IMR-90 (cell line): ENCODE results near the gene FMN1. TPM values are rescaled to one million over a fixed set of nuclear protein-coding genes. Genes with fewer than 3 reads are reported as not detected.

ENCODE experiments used
- ATAC-seq: fragments of 200-7000 bp; cut with Tn5 transposase; 2 replicates; pipeline ENCODE4 v1.9.1; 2020; ENCODE audit warnings: low read depth, mild to moderate bottlenecking, moderate library complexity
- BruUV-seq: library from RNA; stranded (reverse); fragments of 400-500 nt; replicated peaks from 2 replicates; lab custom pipeline; 2021; lab: Mats Ljungman, UMichigan
- CTCF ChIA-PET: fragments of 300-600 bp; formaldehyde crosslinking; extraction: SDS; loops from one replicate; lab custom pipeline; 2021; ENCODE audit warnings: antibody characterized with exemption; lab: Yijun Ruan, JAX
- POLR2A ChIA-PET: fragments of 300-600 bp; sonication (Branson Sonifier 250); formaldehyde crosslinking; loops from one replicate; lab custom pipeline; 2022; ENCODE audit warnings: antibody characterized with exemption; ENCODE audit not compliant: unreplicated experiment; lab: Charles Lee
- DNase-seq: peaks from one replicate; pipeline ENCODE4 v3.0.0; 2013
- H2AFZ ChIP-seq: replicated peaks from 2 replicates; pipeline ENCODE3; 2013; ENCODE audit warnings: low read length, mild to moderate bottlenecking; ENCODE audit not compliant: poor library complexity
- H2AK5ac ChIP-seq: 2 replicates; pipeline ENCODE4 v1.6.1; 2013; ENCODE audit warnings: low read depth, low read length, inconsistent platforms
- H2AK9ac ChIP-seq: replicated peaks from 2 replicates; pipeline ENCODE3; 2013; ENCODE audit warnings: mild to moderate bottlenecking, low read depth, low read length, moderate library complexity; ENCODE audit not compliant: poor library complexity
- H2BK120ac ChIP-seq: 2 replicates; pipeline ENCODE4 v1.6.1; 2013; ENCODE audit warnings: low read depth, low read length, inconsistent platforms
- H2BK15ac ChIP-seq: 3 replicates; pipeline ENCODE4 v1.6.1; 2013; ENCODE audit warnings: low read depth, low read length, inconsistent platforms
- H2BK20ac ChIP-seq: 2 replicates; pipeline ENCODE4 v1.6.1; 2013; ENCODE audit warnings: low read depth, mild to moderate bottlenecking, inconsistent platforms, low read length, moderate library complexity
- H2BK5ac ChIP-seq: 2 replicates; pipeline ENCODE4 v1.6.1; 2013; ENCODE audit warnings: mild to moderate bottlenecking, low read depth, low read length, inconsistent platforms; ENCODE audit not compliant: poor library complexity, severe bottlenecking
- H3K14ac ChIP-seq: replicated peaks from 2 replicates; pipeline ENCODE4 v1.6.1; 2013; ENCODE audit warnings: low read depth, low read length, inconsistent platforms
- H3K18ac ChIP-seq: 2 replicates; pipeline ENCODE4 v1.6.1; 2013; ENCODE audit warnings: low read depth, low read length, control low read depth
- H3K23ac ChIP-seq: 2 replicates; pipeline ENCODE4 v1.6.1; 2013; ENCODE audit warnings: low read depth, low read length, inconsistent platforms
- H3K27ac ChIP-seq: 2 replicates; pipeline ENCODE4 v1.5.1; 2013; ENCODE audit warnings: mild to moderate bottlenecking, control low read depth, low read length; ENCODE audit not compliant: insufficient read depth
- H3K27me3 ChIP-seq: 2 replicates; pipeline ENCODE4 v1.6.1; 2013; ENCODE audit warnings: low read length; ENCODE audit not compliant: control insufficient read depth, insufficient read depth
- H3K36me3 ChIP-seq: 2 replicates; pipeline ENCODE4 v1.6.1; 2013; ENCODE audit warnings: low read length, mixed read lengths; ENCODE audit not compliant: control insufficient read depth, insufficient read depth
- H3K4ac ChIP-seq: 2 replicates; pipeline ENCODE4 v1.6.1; 2013; ENCODE audit warnings: low read depth, low read length, inconsistent platforms
- H3K4me1 ChIP-seq: 2 replicates; pipeline ENCODE4 v1.6.1; 2013; ENCODE audit warnings: low read length, mixed read lengths; ENCODE audit not compliant: control insufficient read depth, insufficient read depth
- H3K4me2 ChIP-seq: 2 replicates; pipeline ENCODE4 v1.6.1; 2013; ENCODE audit warnings: low read depth, mild to moderate bottlenecking, control low read depth, low read length, moderate library complexity
- H3K4me3 ChIP-seq: 2 replicates; pipeline ENCODE4 v1.5.1; 2013; ENCODE audit warnings: low read depth, mild to moderate bottlenecking, control low read depth, low read length, moderate library complexity; ENCODE audit not compliant: insufficient read depth
- H3K56ac ChIP-seq: 2 replicates; pipeline ENCODE4 v1.6.1; 2013; ENCODE audit warnings: low read length, inconsistent platforms; ENCODE audit not compliant: insufficient read depth; ENCODE audit errors: extremely low read depth
- H3K79me1 ChIP-seq, 2 experiments: 2 replicates each; pipeline ENCODE4 v1.6.1; 2013; ENCODE audit warnings: low read length in 2 of 2, inconsistent platforms in 1 of 2, low read depth in 1 of 2
- H3K9ac ChIP-seq: 2 replicates; pipeline ENCODE4 v1.6.1; 2013; ENCODE audit warnings: low read depth, low read length, control low read depth
- H3K9me1 ChIP-seq: 2 replicates; pipeline ENCODE4 v1.6.1; 2013; ENCODE audit warnings: low read length, inconsistent platforms; ENCODE audit not compliant: insufficient read depth
- H3K9me3 ChIP-seq: 2 replicates; pipeline ENCODE4 v1.6.1; 2013; ENCODE audit warnings: low read length; ENCODE audit not compliant: control insufficient read depth, insufficient read depth
- H4K20me1 ChIP-seq: 2 replicates; pipeline ENCODE4 v1.6.1; 2013; ENCODE audit warnings: low read length, inconsistent platforms; ENCODE audit not compliant: insufficient read depth
- H4K5ac ChIP-seq: 2 replicates; pipeline ENCODE4 v1.6.1; 2013; ENCODE audit warnings: mild to moderate bottlenecking, low read depth, low read length, control low read depth
- H4K8ac ChIP-seq, 2 experiments: 2 replicates each; pipeline ENCODE4 v1.6.1; 2013; ENCODE audit warnings: low read depth in 2 of 2, low read length in 2 of 2, control low read depth in 1 of 2, inconsistent platforms in 1 of 2
- H4K91ac ChIP-seq: 2 replicates; pipeline ENCODE4 v1.6.1; 2013; ENCODE audit warnings: low read depth, low read length, inconsistent platforms; ENCODE audit not compliant: insufficient read depth
- CEBPB ChIP-seq: IDR thresholded peaks from 2 replicates; pipeline ENCODE4 v1.6.1; 2012; ENCODE audit warnings: low read depth, low read length, improper control_type of control experiment
- MAFK ChIP-seq: IDR thresholded peaks from 2 replicates; pipeline ENCODE4 v1.6.1; 2012; ENCODE audit warnings: low read depth, low read length, improper control_type of control experiment
- WGBS, 2 experiments: methylation state at CpG; one replicate each; pipeline versions ENCODE4 v1.1.5 to v1.1.7; 2013; ENCODE audit warnings: missing lambda C conversion rate in 2 of 2; ENCODE audit not compliant: insufficient read length in 1 of 2; ENCODE audit errors: extremely low coverage in 2 of 2; 5-methylcytosine and 5-hydroxymethylcytosine counted together
- dilution Hi-C: fragments of 300-500 bp; cut with HindIII; formaldehyde crosslinking; loops from one replicate; pipeline ENCODE4 v1.14.3; 2018; ENCODE audit warnings: low sequenced_read_pairs; ENCODE audit not compliant: unreplicated experiment
- in situ Hi-C: fragments of 300-500 bp; cut with MboI; formaldehyde crosslinking; loops from 3 replicates; pipeline ENCODE4 v1.14.3; 2019; ENCODE audit warnings: low sequenced_read_pairs, inconsistent platforms, mixed read lengths
- intact Hi-C: fragments of 100-400 bp; cut with micrococcal nuclease; formaldehyde crosslinking; loops from 2 replicates; pipeline ENCODE4 v1.10.0; 2022
- polyA plus RNA-seq, 3 experiments: library from polyadenylated mRNA; depleted of rRNA; stranded (reverse); fragments of >200 nt; gene quantifications; 2 replicates each; pipeline ENCODE4 v1.2.3, GENCODE V29; 2012; ENCODE audit warnings: low replicate concordance in 1 of 3
- total RNA-seq: library from RNA; depleted of rRNA; stranded (reverse); fragments of >200 nt; gene quantifications from 2 replicates; pipeline ENCODE4 v1.2.3, GENCODE V29; 2012

The FMN1 gene
- total and polyA plus RNA-seq, 2 of the 4 experiments (the other 2 are of a cell fraction) = 7.3 to 17.6 TPM

DNA sequence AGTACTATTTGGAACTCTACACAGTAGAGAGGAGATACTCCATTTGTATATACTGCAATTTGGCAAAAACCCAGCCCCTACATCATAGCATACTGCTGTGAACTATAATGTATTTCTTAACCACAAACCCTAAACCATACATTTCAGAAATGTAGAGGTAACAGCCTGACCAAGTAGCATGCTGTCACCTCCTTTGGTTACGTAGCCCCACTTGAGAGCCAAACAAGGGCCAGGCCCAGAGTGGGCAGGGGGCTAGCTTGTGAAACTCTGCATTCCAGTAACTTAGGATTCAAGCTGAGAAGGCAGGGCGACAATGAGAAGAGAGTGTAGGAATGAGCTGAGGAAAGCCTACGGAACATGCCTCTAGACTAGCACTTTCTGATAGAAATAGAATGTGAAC is 340.9 kb downstream of the FMN1 start:
- Histone ChIP-seq H3K56ac (peak overlapping the region; percentile 60), H4K91ac (peak overlapping the region; percentile 99), H2AK9ac (peak overlapping the region; percentile 45), H2BK20ac (peak overlapping the region; percentile 99), H4K20me1 (no peaks in the 10 kb centered on the region), H3K9ac (no peak overlapping the region), H3K79me1 (peaks cover 5 to 40% of the 10 kb centered on the region in 2 experiments; a peak in 3 of 4 replicates), H3K9me1 (peaks cover 5% of the 10 kb centered on the region), H2BK120ac (peak overlapping the region; percentile 99), H3K9me3 (no peaks in the 10 kb centered on the region), H3K27me3 (no peaks in the 10 kb centered on the region), H3K4me1 (peaks cover 25% of the 10 kb centered on the region), H2BK15ac (peak overlapping the region; percentile 98; the same call in 2 of the 3 replicates), H3K23ac (peak overlapping the region; percentile 90; the same call in 1 of the 2 replicates), H3K4ac (peak overlapping the region; percentile 99), H3K18ac (peak overlapping the region; percentile 98), H3K27ac (peak overlapping the region; percentile 92), H3K36me3 (0 out of 2 replicates have a peak, but pooled peaks cover 3% of the 10 kb centered on the region), H3K4me3 (no peak overlapping the region), H3K14ac (peak overlapping the region; percentile 98), H2BK5ac (peak overlapping the region; percentile 100), H2AFZ (no peak overlapping the region), H4K5ac (peak overlapping the region; percentile 100), H4K8ac (peak overlapping the region; percentile 86 to 94), H2AK5ac (peak overlapping the region; percentile 99), H3K4me2 (no peak overlapping the region)
- ATAC-seq = no peak
- no TSS peak for BruUV-seq
- dilution Hi-C loops = no loop called here
- TF ChIP-seq MAFK (no peak), CEBPB (no peak)
- CTCF ChIA-PET = interaction anchor here (0.9 to 1.2 kb wide), 2 partner anchors 10 to 82 kb away, joined by 3 to 4 read pairs; no protein-coding TSS in a partner anchor
- POLR2A ChIA-PET = no interaction called here
- in situ Hi-C loops = no loop called here
- intact Hi-C loops = no loop called here
- WGBS, 2 experiments = no CpG with 5 or more reads among the region's 3 CpGs
- DNase-seq = no peak
